ENCODE results near the gene STX19.
A peak's percentile ranks its signal among the peaks of the same experiment; 100 is the strongest.
"Not testable (repeated sequence)": the region's sequence is repeated elsewhere in the genome, so short reads cannot be mapped to it uniquely, and the experiment has no call there.

Gene STX19

GRCh38 chr3:94028093-94028837 lies at the start of gene STX19:
STX19 (minus strand) TSS chr3:94028597; CDS start chr3:94015269, 13,328 bp downstream.
- DNase-seq (ENCODE audit: low spot score) = no peak

DNA sequence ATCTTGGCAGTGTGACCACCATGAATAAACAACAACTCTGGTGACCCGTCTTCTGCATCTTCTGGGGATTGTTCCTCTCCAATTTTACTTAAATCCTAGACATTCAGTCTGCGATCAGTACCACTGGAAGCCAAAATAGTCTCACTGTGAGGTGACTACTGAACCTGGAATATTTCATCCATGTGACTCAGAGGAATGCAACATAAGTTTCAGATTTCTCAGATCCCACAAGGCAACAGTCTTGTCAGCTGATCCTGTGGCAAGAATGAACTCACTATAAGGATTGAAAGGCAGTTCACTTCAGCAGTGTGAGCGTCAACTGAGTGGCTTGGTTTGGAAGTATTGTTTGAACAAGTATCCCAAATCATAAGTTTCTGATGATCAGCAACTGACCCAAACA lies 47.7 kb upstream of the STX19 start:
- no peak for DNase-seq (ENCODE audit: low spot score)

DNA sequence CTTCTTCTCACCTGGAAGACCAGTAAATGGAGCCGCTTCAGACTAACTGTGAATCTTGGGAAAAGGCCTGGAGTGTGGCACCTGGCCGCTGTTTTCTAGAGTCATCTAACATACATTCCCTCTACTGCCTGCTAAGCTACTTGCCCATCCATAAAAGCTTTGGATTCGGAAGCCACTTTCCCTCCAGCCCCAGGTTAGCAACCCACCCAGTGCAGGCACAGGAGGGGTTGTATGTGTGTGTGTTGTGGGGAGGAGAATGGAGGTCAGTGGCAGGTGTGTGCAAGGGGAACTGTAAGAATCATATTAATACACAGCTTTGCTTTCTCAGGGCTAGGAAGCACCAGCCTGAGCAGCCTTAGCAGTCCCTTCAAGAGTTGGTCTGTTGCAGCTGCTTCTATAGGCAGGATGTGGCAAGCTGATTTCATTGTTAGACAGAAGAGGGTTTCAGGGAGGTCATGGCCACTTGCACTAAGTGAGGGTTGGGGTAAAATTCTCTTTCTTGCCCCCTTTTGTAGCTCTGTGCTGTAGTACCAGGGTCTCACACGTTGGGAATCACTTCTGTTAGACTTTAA lies 43.4 kb upstream of the STX19 start:
- no peak for DNase-seq (ENCODE audit: low spot score)

GRCh38 chr3:94070341-94070911 lies 42.0 kb upstream of the STX19 start:
- DNase-seq (ENCODE audit: low spot score) = no peak

- DNase-seq (ENCODE audit: low spot score) = peak; percentile 12
These were observed 40.9 kb upstream of the STX19 start for GRCh38 chr3:94069194-94069813.

GRCh38 chr3:94066506-94067500 lies 38.4 kb upstream of the STX19 start:
- no peak for DNase-seq (ENCODE audit: low spot score)

DNA sequence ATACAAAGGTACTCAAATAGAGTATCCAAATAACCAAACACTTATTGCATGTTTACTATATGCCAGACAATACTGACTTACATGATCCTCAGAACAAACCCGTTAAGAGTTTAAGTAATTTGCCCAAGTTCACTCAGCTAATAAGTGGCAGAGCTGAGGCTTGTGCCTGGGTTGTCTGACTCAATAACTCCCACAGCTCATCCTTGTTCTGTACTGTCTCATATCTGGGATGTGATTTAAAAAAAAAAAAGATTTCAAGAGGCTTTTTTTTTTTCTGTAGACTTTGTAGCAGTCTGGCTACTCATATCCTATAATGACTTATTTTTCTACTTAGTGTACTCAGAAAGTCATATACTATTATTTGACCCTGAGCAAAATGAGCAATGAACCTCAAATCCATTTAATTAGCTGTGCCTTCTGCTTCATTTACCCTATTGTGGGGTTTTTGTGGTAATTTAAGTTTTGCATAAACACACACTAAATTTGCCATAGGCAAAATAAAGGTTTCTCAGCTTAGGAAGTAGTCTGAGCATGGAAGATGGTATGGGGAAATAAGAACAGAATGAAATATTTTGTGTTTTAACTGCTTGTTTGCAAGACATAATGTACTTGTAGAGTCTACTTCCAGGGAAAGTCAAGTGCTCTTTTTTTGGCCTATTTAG lies 37.6 kb upstream of the STX19 start:
- no peak for DNase-seq (ENCODE audit: low spot score)

DNA sequence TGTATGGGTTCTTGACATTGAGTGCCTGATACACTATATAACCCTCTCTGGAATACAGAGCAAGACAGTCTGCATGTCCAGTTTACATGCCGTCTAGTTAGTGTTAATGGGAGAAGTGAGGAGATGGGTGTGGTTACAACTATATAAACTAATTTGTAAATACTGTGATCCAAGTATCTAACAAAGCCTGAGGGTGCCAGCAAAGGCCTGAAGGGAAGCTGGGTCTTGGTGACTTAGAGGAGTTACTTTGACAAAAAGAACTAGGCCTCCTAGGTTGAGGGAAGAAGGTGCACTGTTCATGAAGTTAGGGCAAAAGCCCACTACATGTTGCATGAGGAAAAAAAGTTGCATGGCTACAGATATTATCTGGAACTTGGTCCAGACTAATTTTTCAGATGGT lies 36.7 kb upstream of the STX19 start:
- no peak for DNase-seq (ENCODE audit: low spot score)

- no peak for DNase-seq (ENCODE audit: low spot score)
These were observed 36.0 kb upstream of the STX19 start for GRCh38 chr3:94064243-94064860.

DNA sequence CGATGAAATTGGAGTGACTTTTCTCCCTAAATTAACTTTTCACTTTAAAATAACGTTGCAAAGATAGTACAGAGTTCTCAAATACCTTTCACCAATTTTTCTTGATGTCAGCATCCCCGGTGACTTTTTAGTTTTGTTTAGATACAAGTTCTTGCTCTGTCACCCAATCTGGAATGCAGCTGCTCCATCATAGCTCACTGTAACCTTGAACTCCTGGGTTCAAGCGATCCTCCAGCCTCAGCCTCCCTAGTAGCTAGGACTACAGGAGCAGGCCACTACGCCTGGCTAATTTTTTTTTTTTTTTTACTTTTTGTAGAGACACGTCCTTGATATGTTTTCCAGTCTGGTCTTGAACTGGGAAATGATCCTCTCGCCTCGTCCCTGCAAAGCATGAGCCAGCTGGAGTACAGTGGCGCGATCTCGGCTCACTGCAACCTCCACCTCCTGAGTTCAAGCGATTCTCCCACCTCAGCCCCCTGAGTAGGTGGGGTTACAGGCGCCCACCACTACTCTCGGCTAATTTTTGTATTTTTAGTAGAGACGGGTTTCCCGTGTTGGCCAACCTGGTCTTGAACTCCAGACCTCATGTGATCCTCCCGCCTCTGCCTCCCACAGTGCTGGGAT lies 35.2 kb upstream of the STX19 start:
- no peak for DNase-seq (ENCODE audit: low spot score)

GRCh38 chr3:94062513-94063404 lies 34.4 kb upstream of the STX19 start, which contains the start of the genes DHFR2 and NSUN3:
DHFR2 (minus strand) TSS chr3:94062916; CDS start chr3:94061511, 1,405 bp downstream.
NSUN3 (plus strand) TSS chr3:94063061; CDS start chr3:94063127, 66 bp downstream.
- DNase-seq (ENCODE audit: low spot score) = peak; percentile 82

DNA sequence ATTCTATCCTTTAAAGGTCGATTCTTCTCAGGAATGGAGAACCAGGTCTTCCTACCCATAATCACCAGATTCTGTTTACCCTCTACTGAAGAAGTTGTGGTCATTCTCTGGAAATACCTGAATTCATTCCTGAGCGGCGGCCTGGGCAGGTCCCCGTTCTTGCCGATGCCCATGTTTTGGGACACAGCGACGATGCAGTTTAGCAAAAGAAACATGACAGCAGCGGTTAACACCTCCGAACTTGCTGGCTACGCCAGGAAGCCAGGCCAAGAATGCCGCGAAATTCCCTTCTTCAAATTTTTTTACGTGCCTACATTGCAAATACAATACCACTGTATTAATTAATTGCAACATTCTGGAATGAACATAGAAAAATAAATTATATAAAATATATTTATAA lies 32.9 kb upstream of the STX19 start:
- no peak for DNase-seq (ENCODE audit: low spot score)

DNA sequence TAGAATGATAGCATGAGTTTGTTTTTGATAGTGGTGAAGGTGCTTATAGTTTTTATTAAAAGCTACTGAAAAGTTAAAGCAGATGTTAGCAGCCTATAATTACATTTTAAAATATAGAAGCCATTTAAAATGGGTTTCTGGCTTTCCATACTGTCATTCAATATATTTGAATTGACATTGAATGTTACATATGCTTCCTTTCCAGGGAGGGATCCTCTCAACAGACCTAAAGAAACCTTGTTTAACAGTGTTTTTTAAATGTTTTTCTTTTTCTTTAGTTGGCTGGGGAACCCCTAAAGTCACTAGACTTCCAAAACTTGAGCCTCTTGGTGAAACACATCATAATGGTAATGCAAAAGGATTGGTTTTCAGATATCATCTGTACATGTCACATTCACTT lies 22.1 kb upstream of the STX19 start:
- DNase-seq (ENCODE audit: low spot score) = no peak

DNA sequence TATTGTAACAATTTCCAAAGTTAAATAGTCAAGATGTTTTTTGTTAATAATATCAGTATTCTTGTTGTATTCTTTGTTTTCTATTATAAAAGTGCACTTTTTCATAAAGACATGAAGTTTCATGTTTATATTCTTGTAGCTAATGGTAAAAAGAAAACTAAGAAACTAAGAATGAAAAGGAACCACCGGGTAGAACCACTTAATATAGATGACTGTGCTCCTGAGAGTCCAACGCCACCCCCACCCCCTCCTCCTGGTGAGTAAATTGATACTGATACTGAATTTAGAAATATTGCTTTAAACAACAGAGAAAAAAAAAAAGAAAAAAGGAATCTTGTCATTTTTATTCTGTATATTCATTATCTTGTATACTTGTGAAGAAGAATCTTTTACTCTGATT lies 20.9 kb upstream of the STX19 start:
- no peak for DNase-seq (ENCODE audit: low spot score)

GRCh38 chr3:94046533-94046932 lies 18.1 kb upstream of the STX19 start:
- DNase-seq (ENCODE audit: low spot score) = no peak

- DNase-seq (ENCODE audit: low spot score) = not testable (repeated sequence)
These were observed 15.9 kb upstream of the STX19 start for GRCh38 chr3:94044100-94044936.

- DNase-seq (ENCODE audit: low spot score) = no peak
These were observed 14.9 kb upstream of the STX19 start for GRCh38 chr3:94043285-94043684.

DNA sequence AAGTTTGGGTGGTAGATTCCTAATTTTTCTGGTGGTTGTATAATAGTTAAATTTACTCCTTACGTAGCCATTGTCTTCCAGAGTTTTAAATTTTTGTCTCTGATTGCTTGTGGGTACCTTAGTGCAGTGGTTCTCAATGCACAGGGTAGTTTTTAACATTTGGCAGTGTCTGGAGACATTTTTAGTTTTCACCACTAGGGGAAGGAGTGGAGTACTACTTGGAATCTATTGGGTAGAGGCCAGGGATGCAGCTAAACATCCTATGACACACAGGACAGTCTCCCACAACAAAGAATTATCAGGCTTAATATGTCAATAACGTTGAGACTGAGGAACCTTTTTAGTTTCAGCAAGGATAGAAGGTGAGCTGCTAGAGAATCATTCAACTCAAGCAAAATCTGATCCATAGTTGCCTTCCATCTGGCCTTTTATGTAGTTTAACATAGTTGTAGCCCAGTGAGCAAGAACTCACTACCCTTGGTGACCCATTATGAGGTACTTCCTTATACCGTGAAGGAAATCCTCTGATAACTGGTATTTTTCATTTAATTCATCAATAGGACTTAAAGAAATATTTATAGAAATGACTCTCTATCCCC lies 8.6 kb upstream of the STX19 start:
- peak; percentile 8 for DNase-seq (ENCODE audit: low spot score)

Data from germinal center (tissue), 1 donor.